MM.1S (cell line): ENCODE data around the gene WDR70.

Experiments used
- DNase-seq: peaks from one replicate; pipeline ENCODE4 v3.0.0-alpha.2; 2015
- H2AFZ ChIP-seq: fragments of 300-600 bp; sonication (generic); 2 replicates; pipeline ENCODE4 v1.6.0; 2016; ENCODE audit warnings: antibody characterized with exemption, low read length
- H3F3A ChIP-seq: fragments of 300-600 bp; sonication (generic); 2 replicates; pipeline ENCODE4 v1.6.1; 2016; ENCODE audit warnings: mild to moderate bottlenecking, antibody characterized with exemption, low read length, moderate library complexity, mixed read lengths; ENCODE audit not compliant: insufficient read depth
- H3K27ac ChIP-seq: fragments of 300-600 bp; sonication (generic); 2 replicates; pipeline ENCODE4 v1.5.1; 2016; ENCODE audit warnings: mild to moderate bottlenecking, low read length
- H3K27me3 ChIP-seq: fragments of 300-600 bp; sonication (generic); replicated peaks from 2 replicates; pipeline ENCODE4 v1.6.0; 2016; ENCODE audit warnings: low read length; ENCODE audit not compliant: insufficient read depth
- H3K36me3 ChIP-seq: fragments of 300-600 bp; sonication (generic); replicated peaks from 2 replicates; pipeline ENCODE4 v1.6.1; 2016; ENCODE audit warnings: mild to moderate bottlenecking, low read length, mixed read lengths; ENCODE audit not compliant: insufficient read depth
- H3K4me1 ChIP-seq: fragments of 300-600 bp; sonication (generic); 2 replicates; pipeline ENCODE4 v1.6.1; 2016; ENCODE audit warnings: low read length, mixed read lengths
- H3K4me2 ChIP-seq: fragments of 300-600 bp; sonication (generic); 2 replicates; pipeline ENCODE4 v1.6.0; 2016; ENCODE audit warnings: low read depth, low read length
- H3K4me3 ChIP-seq: fragments of 300-600 bp; sonication (generic); 2 replicates; pipeline ENCODE4 v1.5.1; 2016; ENCODE audit warnings: low read length, mixed read lengths
- H3K79me2 ChIP-seq: fragments of 300-600 bp; sonication (generic); 2 replicates; pipeline ENCODE4 v1.6.1; 2016; ENCODE audit warnings: mixed run types, low read length, mixed read lengths
- H3K9ac ChIP-seq: fragments of 300-600 bp; sonication (generic); 2 replicates; pipeline ENCODE4 v1.6.1; 2016; ENCODE audit warnings: low read length, mixed read lengths
- H3K9me2 ChIP-seq: fragments of 300-600 bp; sonication (generic); replicated peaks from 2 replicates; pipeline ENCODE4 v1.6.1; 2016; ENCODE audit warnings: mild to moderate bottlenecking, low read length, mixed read lengths; ENCODE audit not compliant: insufficient read depth
- H3K9me3 ChIP-seq: fragments of 300-600 bp; sonication (generic); replicated peaks from 2 replicates; pipeline ENCODE4 v1.6.1; 2016; ENCODE audit warnings: mild to moderate bottlenecking, low read length, mixed read lengths; ENCODE audit not compliant: insufficient read depth
- H4K20me1 ChIP-seq: fragments of 300-600 bp; sonication (generic); 2 replicates; pipeline ENCODE4 v1.6.1; 2016; ENCODE audit warnings: mild to moderate bottlenecking, low read length, moderate library complexity, mixed read lengths; ENCODE audit not compliant: insufficient read depth
- CTCF ChIP-seq: fragments of 300-600 bp; sonication (generic); IDR thresholded peaks from 2 replicates; pipeline ENCODE4 v1.5.1; 2016; ENCODE audit warnings: antibody characterized with exemption, low read length, mixed read lengths
- EZH2 ChIP-seq: fragments of 300-600 bp; sonication (generic); optimal IDR thresholded peaks from 2 replicates; pipeline ENCODE3; 2017; ENCODE audit warnings: low read depth, mild to moderate bottlenecking, antibody characterized with exemption, low read length, mixed read lengths
- EZH2phosphoT487 ChIP-seq: fragments of 300-600 bp; sonication (generic); IDR thresholded peaks from 2 replicates; pipeline ENCODE4 v1.6.1; 2018; ENCODE audit warnings: antibody characterized with exemption, low read length

Gene WDR70

GRCh38 chr5:37755581-37755980 is 376.5 kb downstream of the WDR70 start:
- no peaks in the 10 kb centered on the region for H4K20me1 ChIP-seq
- no peak overlapping the region for H3K27ac ChIP-seq
- H3K4me2 ChIP-seq, result no peak overlapping the region
- no peaks in the 10 kb centered on the region for H3K9me3 ChIP-seq
- H3K79me2 ChIP-seq, result no peaks in the 10 kb centered on the region
- H3K4me3 ChIP-seq, result no peak overlapping the region
- H3K4me1 ChIP-seq, result no peaks in the 10 kb centered on the region
- TF ChIP-seq EZH2phosphoT487, result no peak
- TF ChIP-seq EZH2, result no peak
- TF ChIP-seq CTCF, result no peak
- H3K27me3 ChIP-seq, result no peaks in the 10 kb centered on the region
- DNase-seq, result no peak
- no peaks in the 10 kb centered on the region for H3F3A ChIP-seq
- H3K9ac ChIP-seq, result no peak overlapping the region
- H3K9me2 ChIP-seq, result no peaks in the 10 kb centered on the region
- no peaks in the 10 kb centered on the region for H3K36me3 ChIP-seq
- no peak overlapping the region for H2AFZ ChIP-seq

GRCh38 chr5:37756248-37756647 is 377.1 kb downstream of the WDR70 start:
- Histone ChIP-seq H3K36me3 (no peaks in the 10 kb centered on the region), H3F3A (no peaks in the 10 kb centered on the region), H3K27ac (no peak overlapping the region), H3K9me3 (no peaks in the 10 kb centered on the region), H3K4me2 (no peak overlapping the region), H4K20me1 (no peaks in the 10 kb centered on the region), H3K9me2 (no peaks in the 10 kb centered on the region), H3K4me3 (no peak overlapping the region), H3K9ac (no peak overlapping the region), H2AFZ (no peak overlapping the region), H3K79me2 (no peaks in the 10 kb centered on the region), H3K4me1 (no peaks in the 10 kb centered on the region), H3K27me3 (no peaks in the 10 kb centered on the region)
- no peak for TF ChIP-seq CTCF
- TF ChIP-seq EZH2, result no peak
- TF ChIP-seq EZH2phosphoT487, result no peak
- no peak for DNase-seq

GRCh38 chr5:37757980-37758582 is 379.0 kb downstream of the WDR70 start:
- H3K27ac ChIP-seq, result no peak overlapping the region
- H3K79me2 ChIP-seq, result no peaks in the 10 kb centered on the region
- no peaks in the 10 kb centered on the region for H3K4me1 ChIP-seq
- H3K9me2 ChIP-seq, result no peaks in the 10 kb centered on the region
- H2AFZ ChIP-seq, result no peak overlapping the region
- H3K9me3 ChIP-seq, result no peaks in the 10 kb centered on the region
- no peak for DNase-seq
- no peaks in the 10 kb centered on the region for H3F3A ChIP-seq
- no peak for TF ChIP-seq CTCF
- TF ChIP-seq EZH2, result no peak
- TF ChIP-seq EZH2phosphoT487, result no peak
- no peak overlapping the region for H3K4me3 ChIP-seq
- no peak overlapping the region for H3K4me2 ChIP-seq
- H3K9ac ChIP-seq, result no peak overlapping the region
- no peaks in the 10 kb centered on the region for H4K20me1 ChIP-seq
- H3K27me3 ChIP-seq, result no peaks in the 10 kb centered on the region
- H3K36me3 ChIP-seq, result no peaks in the 10 kb centered on the region
